ENCODE results near the gene TTC21A.

The TTC21A gene

DNA sequence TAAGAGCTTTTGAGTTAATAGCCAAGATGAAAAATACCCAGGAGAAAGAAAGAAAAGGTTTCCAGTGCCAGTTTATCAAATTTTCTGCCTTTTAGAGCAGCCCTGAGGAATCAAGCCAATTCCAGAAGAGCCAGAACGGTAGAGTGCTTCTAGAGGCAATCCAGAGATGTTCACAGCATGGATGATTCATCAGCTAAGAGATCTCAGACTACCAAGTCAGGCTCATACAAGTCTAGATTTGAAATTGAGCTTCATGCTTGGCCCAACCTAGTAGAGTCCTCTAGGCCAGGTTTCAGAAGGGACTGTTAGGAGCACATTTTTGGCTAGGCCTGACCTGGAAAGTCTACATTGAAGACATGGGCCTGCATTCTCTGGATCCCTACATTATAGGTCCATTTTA, 40.2 kb upstream of the TTC21A start:
- H3K36me3 ChIP-seq (ENCODE audit: control insufficient read depth, insufficient read depth, low read length) = peaks cover 2% of the 10 kb centered on the region
- H3K27me3 ChIP-seq (replicated peaks; ENCODE audit: control insufficient read depth, insufficient read depth, low read length) = no peaks in the 10 kb centered on the region
- TF ChIP-seq, protein P1, sequence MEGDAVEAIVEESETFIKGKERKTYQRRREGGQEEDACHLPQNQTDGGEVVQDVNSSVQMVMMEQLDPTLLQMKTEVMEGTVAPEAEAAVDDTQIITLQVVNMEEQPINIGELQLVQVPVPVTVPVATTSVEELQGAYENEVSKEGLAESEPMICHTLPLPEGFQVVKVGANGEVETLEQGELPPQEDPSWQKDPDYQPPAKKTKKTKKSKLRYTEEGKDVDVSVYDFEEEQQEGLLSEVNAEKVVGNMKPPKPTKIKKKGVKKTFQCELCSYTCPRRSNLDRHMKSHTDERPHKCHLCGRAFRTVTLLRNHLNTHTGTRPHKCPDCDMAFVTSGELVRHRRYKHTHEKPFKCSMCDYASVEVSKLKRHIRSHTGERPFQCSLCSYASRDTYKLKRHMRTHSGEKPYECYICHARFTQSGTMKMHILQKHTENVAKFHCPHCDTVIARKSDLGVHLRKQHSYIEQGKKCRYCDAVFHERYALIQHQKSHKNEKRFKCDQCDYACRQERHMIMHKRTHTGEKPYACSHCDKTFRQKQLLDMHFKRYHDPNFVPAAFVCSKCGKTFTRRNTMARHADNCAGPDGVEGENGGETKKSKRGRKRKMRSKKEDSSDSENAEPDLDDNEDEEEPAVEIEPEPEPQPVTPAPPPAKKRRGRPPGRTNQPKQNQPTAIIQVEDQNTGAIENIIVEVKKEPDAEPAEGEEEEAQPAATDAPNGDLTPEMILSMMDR (IDR thresholded peaks at IDR 0.05; ENCODE audit: insufficient read depth, low read length, poor library complexity, severe bottlenecking) = no peak
- no peak overlapping the region for H3K4me3 ChIP-seq (replicated peaks; ENCODE audit: low read depth, low read length)
- no peak for DNase-seq (ENCODE audit: extremely low read depth, insufficient read length)

DNA sequence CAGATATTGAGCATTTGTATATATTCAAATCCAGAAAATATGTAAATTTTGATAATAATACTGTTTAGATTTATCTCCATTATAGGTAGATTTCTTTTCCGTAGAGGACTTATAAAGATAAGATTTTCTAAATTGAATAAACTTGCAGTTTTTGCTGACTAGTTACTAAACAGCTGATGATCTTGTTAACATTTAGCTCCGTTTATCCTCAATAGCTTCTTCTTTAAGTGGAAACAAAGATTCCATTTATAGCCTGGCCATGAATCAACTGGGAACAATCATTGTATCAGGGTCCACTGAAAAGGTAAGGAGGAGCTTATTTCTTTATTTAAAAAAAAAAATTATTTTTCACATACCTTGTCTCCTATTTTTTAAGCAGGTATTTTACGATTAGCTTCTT, 38.9 kb upstream of the TTC21A start:
- Histone ChIP-seq H3K27me3 (replicated peaks; ENCODE audit: control insufficient read depth, insufficient read depth, low read length) (no peaks in the 10 kb centered on the region), H3K36me3 (ENCODE audit: control insufficient read depth, insufficient read depth, low read length) (peaks cover 2% of the 10 kb centered on the region)

DNA sequence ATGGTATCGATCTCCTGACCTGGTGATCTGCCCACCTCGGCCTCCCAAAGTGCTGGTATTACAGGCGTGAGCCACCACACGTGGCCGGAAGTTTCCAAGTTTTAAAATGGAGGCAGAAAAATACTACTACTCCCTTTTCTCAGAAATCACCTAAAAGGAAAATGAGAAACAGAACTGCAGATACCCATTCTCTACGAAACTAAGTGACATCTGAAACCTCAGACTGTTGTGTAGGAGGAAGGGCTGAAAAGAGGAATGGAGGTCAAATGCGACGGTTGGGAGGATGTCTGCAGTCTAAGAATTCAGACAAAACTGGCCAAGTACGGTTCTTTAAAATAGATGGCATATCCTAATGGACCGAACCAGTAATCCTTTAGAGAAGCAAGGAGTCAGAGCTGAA, 31.6 kb upstream of the TTC21A start:
- H3K4me3 ChIP-seq (replicated peaks; ENCODE audit: low read depth, low read length) = no peak overlapping the region
- TF ChIP-seq, protein P1 (IDR thresholded peaks at IDR 0.05; ENCODE audit: insufficient read depth, low read length, poor library complexity, severe bottlenecking) = no peak
- H3K36me3 ChIP-seq (ENCODE audit: control insufficient read depth, insufficient read depth, low read length) = peaks cover 4% of the 10 kb centered on the region
- H3K27me3 ChIP-seq (replicated peaks; ENCODE audit: control insufficient read depth, insufficient read depth, low read length) = no peaks in the 10 kb centered on the region
- no peak for DNase-seq (ENCODE audit: extremely low read depth, insufficient read length)

More for the DNA sequence above, 38.9 kb upstream of the TTC21A start:
- DNase-seq (ENCODE audit: extremely low read depth, insufficient read length) = no peak
- no peak overlapping the region for H3K4me3 ChIP-seq (replicated peaks; ENCODE audit: low read depth, low read length)
- TF ChIP-seq, protein P1 (IDR thresholded peaks at IDR 0.05; ENCODE audit: insufficient read depth, low read length, poor library complexity, severe bottlenecking) = no peak

DNA sequence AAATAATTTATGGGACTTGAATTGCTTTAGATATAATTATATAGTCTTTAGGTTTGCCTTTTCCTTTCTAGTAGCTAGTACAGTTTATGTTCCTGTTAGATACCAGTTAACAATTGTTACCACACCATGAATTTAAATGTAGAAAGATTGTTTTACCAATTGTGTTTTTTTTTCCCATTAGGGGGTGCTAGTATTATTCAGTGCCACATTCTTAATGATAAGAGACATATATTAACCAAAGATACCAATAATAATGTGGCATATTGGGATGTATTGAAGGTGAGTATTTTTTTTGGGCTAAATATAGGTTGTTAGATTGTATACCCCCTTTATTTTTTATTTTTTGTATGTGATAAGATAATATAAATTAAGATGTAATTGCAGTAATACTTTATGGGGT, 27.9 kb upstream of the TTC21A start:
- Histone ChIP-seq H3K36me3 (ENCODE audit: control insufficient read depth, insufficient read depth, low read length) (peaks cover 4% of the 10 kb centered on the region), H3K4me3 (replicated peaks; ENCODE audit: low read depth, low read length) (no peak overlapping the region), H3K27me3 (replicated peaks; ENCODE audit: control insufficient read depth, insufficient read depth, low read length) (no peaks in the 10 kb centered on the region)
- TF ChIP-seq, protein P1 (IDR thresholded peaks at IDR 0.05; ENCODE audit: insufficient read depth, low read length, poor library complexity, severe bottlenecking) = no peak
- no peak for DNase-seq (ENCODE audit: extremely low read depth, insufficient read length)

DNA sequence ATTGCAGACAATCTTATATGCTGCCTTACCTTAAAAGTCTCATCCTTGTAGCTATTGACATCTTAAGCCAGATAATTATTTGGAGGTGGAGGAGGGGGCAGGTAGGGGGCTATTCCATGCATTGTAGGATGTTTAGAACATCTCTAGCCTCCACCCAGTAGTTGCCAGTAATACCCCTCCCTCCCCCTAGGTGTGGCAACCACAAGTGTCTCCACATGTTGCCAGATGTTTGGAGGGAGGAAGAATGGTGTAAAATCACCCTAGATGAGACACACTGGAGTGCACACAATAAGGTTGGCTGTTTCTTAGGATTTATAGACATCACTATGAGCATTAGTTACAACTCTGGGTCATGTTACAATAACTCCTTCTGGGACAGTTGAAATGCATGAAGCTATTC, 27.5 kb upstream of the TTC21A start:
- DNase-seq (ENCODE audit: extremely low read depth, insufficient read length) = no peak
- no peak overlapping the region for H3K4me3 ChIP-seq (replicated peaks; ENCODE audit: low read depth, low read length)
- H3K36me3 ChIP-seq (ENCODE audit: control insufficient read depth, insufficient read depth, low read length) = peaks cover 4% of the 10 kb centered on the region
- no peaks in the 10 kb centered on the region for H3K27me3 ChIP-seq (replicated peaks; ENCODE audit: control insufficient read depth, insufficient read depth, low read length)
- TF ChIP-seq, protein P1 (IDR thresholded peaks at IDR 0.05; ENCODE audit: insufficient read depth, low read length, poor library complexity, severe bottlenecking) = no peak

DNA sequence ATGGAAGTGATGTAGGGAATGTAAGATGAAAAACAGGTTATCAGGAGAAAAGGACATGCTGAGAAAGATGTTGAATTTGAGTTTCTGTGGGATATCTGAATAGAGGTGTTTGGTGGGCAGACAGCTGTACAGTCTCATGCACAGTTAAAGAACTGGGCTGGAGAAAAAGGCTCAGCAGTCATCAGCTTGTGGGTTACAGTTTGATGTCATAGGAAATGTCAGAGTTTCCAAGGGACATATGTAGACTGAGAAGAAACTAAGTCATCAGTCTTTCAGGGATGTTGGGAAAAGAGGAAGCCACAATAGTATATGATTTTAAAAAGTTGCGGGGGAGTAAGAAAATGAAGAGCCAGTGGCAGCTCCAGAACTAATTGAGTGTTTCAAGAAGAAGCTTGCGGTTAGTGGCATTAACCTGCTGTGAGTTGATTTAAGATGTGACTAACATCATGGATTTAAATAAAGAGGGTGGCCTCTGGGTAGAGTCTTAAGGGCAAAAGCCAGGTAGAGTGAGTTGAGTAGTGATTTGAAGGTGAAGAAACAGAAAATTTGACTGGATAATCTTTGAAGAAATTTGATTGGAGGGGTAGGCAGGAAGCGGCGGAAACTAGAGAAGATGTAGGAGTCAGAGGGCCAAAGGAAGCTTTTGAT, 24.7 kb upstream of the TTC21A start:
- no peaks in the 10 kb centered on the region; the same call in 1 of the 2 replicates for H3K36me3 ChIP-seq (ENCODE audit: control insufficient read depth, insufficient read depth, low read length)

More for the DNA sequence above, 24.7 kb upstream of the TTC21A start:
- no peak overlapping the region for H3K4me3 ChIP-seq (replicated peaks; ENCODE audit: low read depth, low read length)
- DNase-seq (ENCODE audit: extremely low read depth, insufficient read length) = no peak
- TF ChIP-seq, protein P1 (IDR thresholded peaks at IDR 0.05; ENCODE audit: insufficient read depth, low read length, poor library complexity, severe bottlenecking) = no peak
- H3K27me3 ChIP-seq (replicated peaks; ENCODE audit: control insufficient read depth, insufficient read depth, low read length) = no peaks in the 10 kb centered on the region
